Endometrial microvascular endothelial cells (primary cell): Measurements from ENCODE around the gene CCBE1. TPM values are rescaled to one million over a fixed set of nuclear protein-coding genes. Genes with fewer than 3 reads are reported as not detected.
"Not testable (repeated sequence)": the region's sequence is repeated elsewhere in the genome, so short reads cannot be mapped to it uniquely, and the experiment has no call there.

Experiments
- in situ Hi-C: cut with HindIII; loops from 2 replicates; pipeline ENCODE4 v1.10.0; 2017; ENCODE audit warnings: low sequenced_read_pairs, low pct_unique_long_range_greater_than_20kb; ENCODE audit errors: inconsistent ontology term
- total RNA-seq: library from RNA; depleted of rRNA; stranded (reverse); fragments of >200 nt; gene quantifications from one replicate; pipeline ENCODE4 v1.2.3, GENCODE V29; 2015; ENCODE audit errors: inconsistent ontology term

The CCBE1 gene
- total RNA-seq, 1 donor from 2014 or later: 8.7 TPM

DNA sequence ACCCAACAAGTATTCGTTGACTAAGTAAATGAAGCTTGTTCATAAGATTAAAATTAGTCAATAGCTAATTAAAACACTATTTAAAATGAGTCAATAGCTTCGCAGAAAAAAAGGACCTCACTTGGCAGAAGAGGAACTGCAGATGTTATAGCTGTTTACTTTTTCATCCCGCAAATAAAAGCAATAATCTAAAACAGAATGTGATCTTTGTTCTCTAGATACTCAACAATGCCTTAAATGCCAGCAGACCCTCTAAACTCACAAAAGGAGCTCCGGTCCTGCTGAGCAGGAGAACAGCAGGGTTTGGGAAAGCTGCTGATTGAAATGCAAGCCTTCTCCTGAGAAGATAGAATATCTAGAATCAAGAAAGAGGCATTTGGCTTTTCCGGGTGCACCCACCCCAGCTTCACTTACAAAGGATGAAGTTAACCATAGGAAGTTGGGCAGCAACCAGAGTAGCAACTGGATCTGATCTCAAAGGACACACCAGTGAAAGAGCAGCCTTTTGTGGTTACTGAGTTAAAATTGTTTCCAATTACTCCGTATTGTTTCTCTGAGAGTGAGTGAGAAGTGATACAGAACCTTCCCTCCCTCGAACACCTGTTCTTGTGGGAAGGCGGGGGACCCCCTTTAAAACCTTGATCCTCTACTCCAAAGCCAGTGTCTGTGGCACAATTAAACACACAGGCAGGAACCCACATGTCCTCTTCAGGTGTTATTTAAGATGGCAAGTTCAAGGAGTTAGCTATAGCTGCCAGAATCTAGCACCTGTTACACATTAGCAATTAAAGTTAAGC is 6.8 kb downstream of the CCBE1 start:
- in situ Hi-C loops: no loop called here

DNA sequence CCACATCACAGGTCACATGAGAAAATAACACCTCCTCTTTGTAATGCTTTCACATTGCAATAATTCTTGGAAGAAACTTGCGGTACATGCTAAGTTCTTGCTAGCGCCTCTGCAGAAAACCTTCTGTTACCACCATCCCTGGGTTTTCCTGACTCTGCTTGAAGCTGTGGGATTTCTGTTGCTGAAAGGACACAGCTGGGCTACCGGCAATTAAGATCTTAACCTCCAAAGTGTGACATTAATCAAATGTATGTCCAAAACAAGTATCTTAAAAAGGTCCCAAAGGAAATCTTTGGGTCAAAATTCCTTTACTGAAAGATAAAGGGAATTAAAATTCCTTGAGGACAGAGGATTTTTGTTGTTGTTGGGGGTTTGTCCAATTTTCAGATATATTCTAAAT is 7.5 kb downstream of the CCBE1 start:
- in situ Hi-C loops: no loop called here

DNA sequence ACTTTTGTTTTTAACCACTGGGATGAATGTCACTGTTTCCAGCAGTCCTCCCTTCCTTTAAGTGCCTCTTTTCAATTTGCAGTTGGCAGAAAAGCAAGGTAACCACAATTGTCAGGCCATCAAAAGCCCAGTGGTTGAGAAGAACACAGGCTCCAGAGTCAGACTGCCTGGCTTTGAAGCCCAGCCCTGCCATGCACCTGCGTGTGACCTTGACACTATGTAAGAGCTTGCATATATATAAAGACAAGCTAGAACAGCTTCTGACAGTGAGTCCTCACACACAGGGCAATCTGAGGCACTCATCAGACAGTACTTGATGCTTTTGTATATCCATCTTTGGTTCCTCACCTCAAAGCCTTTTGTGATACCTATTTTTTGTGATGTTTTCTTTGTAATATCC is 11.0 kb downstream of the CCBE1 start:
- in situ Hi-C loops: no loop called here

DNA sequence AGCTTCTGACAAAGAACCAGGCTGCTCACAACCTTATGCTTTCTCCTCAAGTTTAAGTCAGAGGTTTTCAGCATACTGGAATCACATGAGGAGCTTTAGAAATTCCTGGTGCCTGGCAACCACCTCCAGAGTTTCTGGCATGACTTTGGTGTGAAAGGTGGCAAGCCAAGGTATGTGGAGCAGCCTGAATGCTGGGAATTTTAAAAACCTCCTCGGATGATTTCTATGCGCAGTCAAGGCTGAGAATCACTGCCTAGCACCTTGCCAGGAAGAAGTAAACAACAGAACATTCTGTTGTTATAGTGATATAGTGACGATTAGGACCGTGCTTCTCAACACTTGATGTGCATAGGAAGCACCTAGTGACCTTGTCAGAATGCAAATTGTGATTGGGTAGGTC is 11.7 kb downstream of the CCBE1 start:
- in situ Hi-C loops: no loop called here

DNA sequence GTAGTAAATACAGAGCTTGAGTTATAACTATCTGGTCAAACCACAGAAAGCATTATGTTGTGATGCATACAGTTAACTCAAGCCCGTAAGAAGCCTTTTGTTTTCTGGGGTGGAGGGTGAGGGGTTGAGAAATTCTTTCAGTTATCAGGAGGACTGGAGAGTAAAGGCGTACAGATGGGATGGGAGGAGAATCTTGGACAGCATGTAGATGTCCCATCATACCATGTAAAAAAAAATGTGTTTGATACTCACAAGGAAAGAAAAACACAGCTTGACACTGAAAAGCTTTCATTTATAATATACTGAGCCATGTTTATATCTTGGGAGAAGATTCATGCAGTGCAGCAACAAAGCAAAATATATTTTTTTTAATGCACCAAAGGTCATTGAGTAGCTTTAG is 12.4 kb downstream of the CCBE1 start:
- in situ Hi-C loops: no loop called here

DNA sequence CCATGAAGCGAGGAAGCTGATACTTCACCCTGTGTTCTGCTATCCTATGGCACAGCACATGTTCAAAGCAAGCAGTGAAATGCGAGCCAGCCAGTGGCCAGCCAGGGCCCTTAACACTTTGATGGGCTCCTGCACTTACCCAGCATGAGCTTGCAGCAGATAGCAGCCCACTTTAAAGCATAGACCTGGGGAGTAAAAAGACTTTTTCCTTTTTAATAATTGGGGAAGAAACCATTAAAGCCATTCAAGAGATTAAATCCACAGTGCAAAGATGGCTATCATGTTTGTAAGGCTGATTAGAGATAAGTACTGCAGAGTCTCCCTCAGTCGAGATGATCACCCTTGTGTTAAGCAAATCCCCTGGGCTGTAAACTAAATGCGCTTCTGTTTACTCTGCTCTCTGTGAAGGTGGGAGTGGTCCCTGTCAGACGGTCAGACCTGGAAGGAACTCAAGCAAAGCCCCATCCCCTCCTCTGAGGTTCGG is 15.7 kb downstream of the CCBE1 start:
- in situ Hi-C loops: no loop called here

DNA sequence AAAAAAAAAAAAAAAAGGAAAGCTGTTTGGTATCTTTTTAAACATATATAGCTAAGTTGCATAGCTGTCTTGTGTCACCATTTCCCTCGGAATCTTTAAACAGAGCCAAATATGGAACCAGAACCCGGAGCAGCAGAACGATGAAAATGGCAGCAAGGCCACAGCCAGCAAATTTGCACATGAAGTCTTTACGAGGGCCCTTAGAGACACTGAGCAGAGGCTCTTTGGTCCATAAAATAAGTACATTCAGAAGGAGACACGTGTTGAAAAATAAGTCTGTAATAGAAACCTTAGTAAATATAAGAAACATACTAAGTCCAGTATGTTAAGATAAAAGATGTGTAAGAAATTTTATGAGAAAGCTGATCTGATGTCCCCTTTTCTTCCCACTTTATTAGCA is 16.2 kb downstream of the CCBE1 start:
- in situ Hi-C loops: no loop called here

DNA sequence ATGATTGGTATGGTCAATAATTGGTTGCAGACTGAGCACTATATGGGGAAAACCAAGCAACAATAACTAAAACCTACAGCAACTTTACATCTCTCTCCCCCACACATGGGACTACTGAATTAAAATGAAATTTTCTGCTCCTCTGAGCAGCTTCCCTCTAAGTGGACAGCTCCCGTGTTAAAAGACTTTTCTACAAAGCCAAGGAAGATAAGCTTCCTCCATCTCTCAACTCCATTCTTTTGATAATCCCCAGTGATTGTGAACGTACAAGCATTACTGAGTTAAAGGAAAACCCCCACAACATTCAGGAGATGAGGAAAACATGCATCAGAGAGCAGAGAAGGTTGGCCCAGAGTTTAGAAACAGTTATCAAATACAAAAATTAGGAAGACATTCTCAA is 21.9 kb downstream of the CCBE1 start:
- in situ Hi-C loops: no loop called here

DNA sequence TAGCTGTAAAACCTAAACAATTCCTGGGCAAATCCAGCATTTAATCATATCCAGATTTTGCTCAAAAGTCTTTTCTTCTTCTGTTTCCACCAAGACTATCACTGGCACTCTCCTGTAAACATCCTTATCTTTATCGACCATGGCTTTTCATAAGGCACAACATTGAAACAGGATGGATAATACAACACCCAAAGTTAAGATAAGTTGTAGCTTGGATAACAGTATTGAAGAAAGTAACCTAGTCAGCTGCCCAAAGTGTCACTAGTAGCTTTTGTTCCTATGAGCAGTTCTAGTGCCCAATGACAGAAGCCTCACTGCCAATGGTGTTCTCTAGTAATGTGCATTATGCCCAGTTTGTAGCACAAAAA is 22.3 kb downstream of the CCBE1 start:
- in situ Hi-C loops: no loop called here

DNA sequence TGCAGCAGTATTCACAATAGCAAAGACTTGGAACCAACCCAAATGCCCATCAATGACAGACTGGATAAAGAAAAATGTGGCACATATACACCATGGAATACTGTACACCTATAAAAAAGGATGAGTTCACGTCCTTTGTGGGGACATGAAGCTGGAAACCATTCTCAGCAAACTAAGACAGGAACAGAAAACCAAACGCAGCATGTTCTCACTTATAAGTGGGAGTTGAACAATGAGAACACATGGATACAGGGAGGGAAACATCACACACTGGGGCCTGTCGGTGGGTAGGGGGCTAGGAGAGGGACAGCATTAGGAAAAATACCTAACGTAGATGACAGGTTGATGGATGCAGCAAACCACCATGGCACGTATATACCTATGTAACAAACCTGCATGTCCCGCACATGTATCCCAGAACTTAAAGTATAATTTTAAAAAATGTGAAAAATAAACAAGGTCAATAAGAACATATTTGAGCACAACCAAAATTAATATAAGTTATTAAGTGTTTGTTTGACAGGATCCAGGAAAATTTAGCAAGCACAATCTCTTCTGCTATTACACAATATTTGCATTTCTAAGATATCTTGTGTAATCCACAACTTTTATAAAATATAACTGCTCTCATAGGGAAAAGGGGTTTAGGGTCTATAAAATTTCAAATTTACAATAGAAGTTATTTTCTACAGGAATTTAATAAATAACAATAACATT is 22.9 kb downstream of the CCBE1 start:
- in situ Hi-C loops: no loop called here

DNA sequence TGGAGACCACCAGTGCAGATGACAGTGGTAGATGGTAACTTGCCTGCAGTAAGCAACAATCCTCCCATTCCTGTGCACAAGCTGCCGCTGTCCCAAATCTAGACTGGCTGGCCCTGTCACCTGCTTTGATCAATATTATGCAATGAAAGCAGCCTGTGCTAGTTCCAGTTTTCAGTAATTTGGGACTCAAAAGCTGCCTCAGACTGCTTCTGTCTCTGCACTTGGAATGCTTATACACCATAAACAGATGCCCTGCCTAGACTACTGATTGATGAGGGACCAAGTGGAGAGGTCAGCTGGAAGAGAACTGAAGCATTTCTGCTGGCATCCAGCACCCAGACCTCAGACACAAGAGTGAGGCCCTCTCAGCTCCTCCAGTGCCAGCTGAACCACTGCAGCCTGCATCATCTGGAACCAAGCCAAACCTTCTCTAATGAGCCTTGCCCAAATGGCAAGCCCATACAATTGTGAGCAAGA is 24.9 kb downstream of the CCBE1 start:
- in situ Hi-C loops: no loop called here

DNA sequence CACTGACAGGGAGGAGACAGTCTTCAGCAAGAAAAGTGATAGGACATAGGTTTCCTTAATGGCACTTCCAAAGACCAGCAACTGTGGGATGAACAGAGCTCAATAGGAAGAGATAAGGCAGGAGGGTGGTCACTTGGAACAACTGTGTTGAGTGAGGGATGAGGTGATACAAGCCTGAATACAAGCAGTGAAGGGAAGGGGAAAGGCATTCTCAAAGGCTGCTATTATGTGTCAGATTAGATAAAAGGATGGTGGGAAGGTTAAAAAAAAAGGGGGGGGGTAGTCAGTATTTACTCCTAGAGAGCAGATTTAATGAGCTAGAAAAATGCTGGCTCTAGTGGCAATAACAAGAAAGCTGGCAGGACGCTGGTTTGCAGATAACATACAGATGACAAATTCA is 25.7 kb downstream of the CCBE1 start:
- in situ Hi-C loops: no loop called here

DNA sequence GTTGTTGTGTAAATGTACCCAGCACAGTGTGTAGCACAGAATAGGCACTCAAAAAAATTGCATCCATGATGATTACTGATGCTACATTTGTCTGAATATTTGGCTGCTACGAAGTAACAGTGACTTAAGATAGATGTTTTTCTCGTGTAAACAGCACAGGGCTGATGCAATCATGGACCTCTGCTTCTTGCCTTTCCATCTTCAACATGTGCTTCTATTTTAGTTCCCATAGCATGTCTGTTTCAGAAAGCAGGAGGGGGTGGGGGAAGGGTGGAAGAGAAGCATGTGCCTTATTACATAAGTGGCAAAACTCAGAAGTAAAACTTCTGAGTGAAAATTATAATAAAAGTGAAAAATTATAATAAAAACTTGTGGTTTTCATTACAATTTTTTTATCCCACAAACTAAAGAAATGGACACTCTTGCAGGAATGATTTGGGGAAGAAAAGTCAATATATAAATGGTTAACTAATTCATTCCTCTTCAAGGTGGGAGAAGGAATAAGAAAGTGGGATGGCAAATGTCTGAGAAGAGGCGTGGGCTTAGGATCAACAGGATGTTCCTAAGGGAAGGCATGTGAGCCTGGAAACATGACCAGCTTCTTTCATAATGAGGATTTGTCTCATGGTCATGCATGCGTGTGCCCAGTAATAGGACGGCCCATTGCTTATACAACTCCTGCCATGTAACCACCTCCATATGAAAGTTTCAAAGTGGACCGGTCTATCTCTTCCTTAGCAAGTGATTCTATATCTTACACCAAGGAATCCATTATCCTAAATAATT is 27.2 kb downstream of the CCBE1 start:
- in situ Hi-C loops: no loop called here

DNA sequence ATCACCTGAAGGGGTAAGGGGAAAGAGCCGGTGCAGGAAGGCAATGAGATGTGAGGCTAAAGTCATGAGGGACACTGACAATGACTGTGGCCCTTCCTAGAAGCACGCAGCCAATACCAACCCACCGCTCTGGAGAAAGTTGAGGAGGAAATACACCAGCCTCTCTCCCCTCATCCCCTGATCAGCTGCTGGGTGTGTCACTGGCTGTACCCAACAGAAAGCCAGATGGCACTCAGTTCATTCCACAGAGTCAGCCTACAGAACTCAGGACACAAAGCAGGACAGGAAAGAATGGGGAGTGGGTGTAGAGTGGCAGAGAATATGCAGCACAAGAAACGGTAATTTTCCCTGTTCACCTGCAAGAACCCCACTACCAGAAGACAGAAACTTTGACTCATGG is 29.7 kb downstream of the CCBE1 start:
- in situ Hi-C loops: no loop called here

DNA sequence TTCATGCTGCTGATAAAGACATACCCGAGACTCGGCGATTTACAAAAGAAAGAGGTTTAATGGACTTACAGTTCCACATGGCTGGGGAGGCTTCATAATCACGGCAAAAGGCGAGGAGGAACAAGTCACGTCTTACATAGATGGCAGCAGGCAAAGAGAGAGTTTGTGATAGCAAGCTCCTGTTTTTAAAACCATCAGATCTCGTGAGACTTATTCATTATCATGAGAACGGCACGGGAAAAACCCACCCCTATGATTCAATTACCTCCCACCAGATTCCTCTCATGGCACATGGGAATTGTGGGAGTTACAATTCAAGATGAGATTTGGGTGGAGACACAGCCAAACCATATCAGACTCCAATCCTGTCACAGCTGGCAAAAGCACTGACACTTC is 31.2 kb downstream of the CCBE1 start:
- in situ Hi-C loops: not testable (repeated sequence)

DNA sequence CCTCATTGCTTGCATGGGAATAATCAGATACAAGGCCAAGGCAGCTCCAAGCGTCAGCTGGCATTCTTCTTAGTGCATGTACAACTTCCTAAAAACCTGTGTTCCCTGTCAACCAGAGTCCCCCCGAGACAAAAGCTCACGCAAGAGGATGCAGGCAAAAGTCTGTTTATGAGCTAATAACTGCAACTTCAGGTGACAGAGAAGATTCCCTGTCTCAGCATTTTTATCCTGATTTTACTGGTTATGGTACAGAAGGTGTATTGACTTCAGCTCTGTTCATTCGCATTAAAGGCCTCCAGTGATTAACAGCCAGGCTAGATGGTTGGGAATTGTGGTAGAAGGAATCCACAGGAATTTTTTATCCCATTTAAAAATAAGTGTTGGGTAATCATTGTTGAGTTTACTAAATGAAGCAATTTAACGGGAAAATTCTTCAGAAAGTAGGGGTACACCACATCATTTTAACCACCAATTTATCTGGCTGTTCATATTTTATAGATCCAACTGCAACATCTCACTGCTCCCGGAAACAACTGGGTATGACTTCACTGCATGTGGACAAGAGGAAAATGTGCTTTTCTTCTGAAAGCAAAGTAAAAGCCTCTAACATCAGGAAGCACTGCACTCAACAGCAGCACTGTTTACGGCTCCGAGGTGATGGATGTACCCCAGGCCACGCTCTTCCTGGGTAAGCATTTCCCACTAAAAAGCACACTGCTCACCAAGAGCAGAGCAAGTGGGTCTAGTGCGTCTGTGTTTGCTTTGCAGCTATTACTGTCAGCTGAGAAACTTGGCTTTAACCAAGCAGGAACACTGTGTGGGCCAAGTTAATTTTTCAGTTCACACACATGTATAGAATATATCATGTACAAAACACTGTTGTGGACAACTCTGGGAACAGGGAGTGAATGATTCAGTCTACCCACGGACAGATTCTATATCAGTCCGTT is 31.9 kb downstream of the CCBE1 start:
- in situ Hi-C loops: no loop called here

DNA sequence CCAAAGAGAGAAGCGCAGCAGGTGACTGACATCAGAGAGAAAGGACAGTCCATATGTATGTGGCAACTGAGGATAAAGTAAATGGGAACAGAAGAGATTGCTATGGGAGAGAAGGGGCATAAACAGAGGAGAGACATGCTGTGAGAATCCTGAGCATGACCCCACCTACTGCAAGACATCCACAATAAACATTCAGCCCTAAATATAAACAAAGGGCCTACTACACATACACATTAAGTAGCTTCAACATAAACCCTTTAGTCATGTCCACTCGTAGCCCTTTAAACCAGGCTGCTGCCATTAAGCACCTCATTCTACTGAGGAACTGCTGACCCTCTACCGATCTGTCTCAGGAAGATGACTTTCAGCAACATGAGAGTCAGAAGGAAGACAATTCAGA is 32.9 kb downstream of the CCBE1 start:
- in situ Hi-C loops: no loop called here

DNA sequence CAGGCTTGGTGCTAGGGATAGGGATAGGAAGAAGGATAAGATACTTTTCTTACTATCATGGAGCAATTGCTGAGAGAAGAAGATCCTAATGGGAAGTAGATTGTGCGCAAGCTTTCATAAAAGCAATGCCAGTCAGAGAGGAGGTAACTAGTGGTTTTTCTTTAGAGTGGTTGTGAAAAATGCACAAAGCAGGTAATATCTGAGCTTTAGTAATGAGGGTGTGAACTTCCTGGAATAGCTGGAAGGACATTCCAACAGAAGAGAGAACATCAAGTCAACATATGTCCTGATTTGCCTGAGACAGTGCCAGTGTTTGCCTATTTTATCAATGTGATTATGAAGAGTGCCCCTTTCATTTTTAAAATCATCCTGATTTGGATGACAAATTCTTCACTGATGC is 34.1 kb downstream of the CCBE1 start:
- in situ Hi-C loops: no loop called here
